DMS 273 (cell line): ENCODE data around the gene SEC61A1.
A peak's percentile ranks its signal among the peaks of the same experiment; 100 is the strongest.

Experiments used
- DNase-seq: peaks from one replicate; lab custom pipeline; 2025; ENCODE audit not compliant: unreplicated experiment; lab: John Stamatoyannopoulos, UW

SEC61A1 gene

GRCh38 chr3:128051837-128052594 lies at the start of gene SEC61A1:
Gene SEC61A1 (plus strand): TSS chr3:128052437. CDS start chr3:128052553, 116 bp downstream.
- peak; percentile 99 for DNase-seq

GRCh38 chr3:128004661-128005060 lies 47.6 kb upstream of the SEC61A1 start:
- no peak for DNase-seq

GRCh38 chr3:128006061-128007032 lies 45.9 kb upstream of the SEC61A1 start:
- DNase-seq = no peak

- no peak for DNase-seq
These were observed 45.2 kb upstream of the SEC61A1 start for GRCh38 chr3:128007033-128007424.

- no peak for DNase-seq
These were observed 42.0 kb upstream of the SEC61A1 start for GRCh38 chr3:128009952-128010846.

- DNase-seq = peak; percentile 85
These were observed 41.1 kb upstream of the SEC61A1 start for GRCh38 chr3:128011140-128011539.

- no peak for DNase-seq
These were observed 40.2 kb upstream of the SEC61A1 start for GRCh38 chr3:128012050-128012449.

- DNase-seq = no peak
These were observed 37.7 kb upstream of the SEC61A1 start for GRCh38 chr3:128014548-128014947.

- peak; percentile 30 for DNase-seq
These were observed 35.7 kb upstream of the SEC61A1 start for GRCh38 chr3:128016502-128016901.

GRCh38 chr3:128021768-128022372 lies 30.4 kb upstream of the SEC61A1 start:
- no peak for DNase-seq

GRCh38 chr3:128033102-128033501 lies 19.1 kb upstream of the SEC61A1 start:
- no peak for DNase-seq

- no peak for DNase-seq
These were observed 16.1 kb upstream of the SEC61A1 start for GRCh38 chr3:128036119-128036518.

GRCh38 chr3:128040041-128040440 lies 12.2 kb upstream of the SEC61A1 start:
- DNase-seq = no peak

- peak; percentile 55 for DNase-seq
These were observed 11.6 kb upstream of the SEC61A1 start for GRCh38 chr3:128040660-128041059.

- DNase-seq = peak; percentile 79
These were observed 10.9 kb upstream of the SEC61A1 start for GRCh38 chr3:128041344-128041743.

GRCh38 chr3:128050597-128050996 lies 1.6 kb upstream of the SEC61A1 start:
- no peak for DNase-seq

- DNase-seq = peak; percentile 72
These were observed 789 bp upstream of the SEC61A1 start for GRCh38 chr3:128051459-128051836.

- peak; percentile 76 for DNase-seq
These were observed 536 bp downstream of the SEC61A1 start for GRCh38 chr3:128052595-128053351.

- no peak for DNase-seq
These were observed 1.4 kb downstream of the SEC61A1 start for GRCh38 chr3:128053614-128054013.

- no peak for DNase-seq
These were observed 2.1 kb downstream of the SEC61A1 start for GRCh38 chr3:128054367-128054766.
